ENCODE results near the gene TRPM4.
"Not testable (repeated sequence)": the region's sequence is repeated elsewhere in the genome, so short reads cannot be mapped to it uniquely, and the experiment has no call there.

TRPM4 gene

GRCh38 chr19:49193822-49194394 lies 36.3 kb downstream of the TRPM4 start:
- DNase-seq: no peak

GRCh38 chr19:49194408-49194807 lies 36.8 kb downstream of the TRPM4 start:
- DNase-seq: no peak

GRCh38 chr19:49196527-49197240 lies 39.1 kb downstream of the TRPM4 start:
- DNase-seq: peak; percentile 61

- no peak for DNase-seq
These were observed 42.8 kb downstream of the TRPM4 start for GRCh38 chr19:49200238-49200862.

GRCh38 chr19:49201042-49201441 lies 43.5 kb downstream of the TRPM4 start:
- DNase-seq: no peak

- no peak for DNase-seq
These were observed 47.5 kb downstream of the TRPM4 start for GRCh38 chr19:49205114-49205513.

GRCh38 chr19:49209502-49209901 lies 51.9 kb downstream of the TRPM4 start:
- not testable (repeated sequence) for DNase-seq

GRCh38 chr19:49210108-49210900 lies 52.7 kb downstream of the TRPM4 start:
- DNase-seq: no peak

GRCh38 chr19:49210901-49211451 lies 53.4 kb downstream of the TRPM4 start:
- DNase-seq: no peak

- DNase-seq: peak; percentile 25
These were observed 54.6 kb downstream of the TRPM4 start for GRCh38 chr19:49212016-49212701.

- no peak for DNase-seq
These were observed 56.2 kb downstream of the TRPM4 start for GRCh38 chr19:49213791-49214190.

GRCh38 chr19:49214701-49215100 lies 57.1 kb downstream of the TRPM4 start:
- no peak for DNase-seq

GRCh38 chr19:49216071-49216470 lies 58.5 kb downstream of the TRPM4 start:
- no peak for DNase-seq

- DNase-seq: no peak
These were observed 59.8 kb downstream of the TRPM4 start for GRCh38 chr19:49217382-49217781.

GRCh38 chr19:49222011-49222410 lies 64.4 kb downstream of the TRPM4 start:
- DNase-seq: no peak

GRCh38 chr19:49222528-49222927 lies 64.9 kb downstream of the TRPM4 start:
- DNase-seq: no peak

GRCh38 chr19:49223472-49223871 lies 65.9 kb downstream of the TRPM4 start:
- no peak for DNase-seq

GRCh38 chr19:49224441-49224840 lies 66.8 kb downstream of the TRPM4 start:
- not testable (repeated sequence) for DNase-seq

GRCh38 chr19:49224879-49225278 lies 67.3 kb downstream of the TRPM4 start:
- DNase-seq: peak; percentile 41

- DNase-seq: no peak
These were observed 71.8 kb downstream of the TRPM4 start for GRCh38 chr19:49229416-49229815.

GRCh38 chr19:49231389-49231788 lies 73.8 kb downstream of the TRPM4 start:
- no peak for DNase-seq

- no peak for DNase-seq
These were observed 74.2 kb downstream of the TRPM4 start for GRCh38 chr19:49231804-49232203.

GRCh38 chr19:49233163-49233562 lies 75.6 kb downstream of the TRPM4 start:
- no peak for DNase-seq

All from NCI-H345 (cell line).